A549 (cell line): ENCODE measurements around the gene RALGPS2.

Experiments
- CTCF ChIP-seq: fragments of >200 bp; sonication (Bioruptor Twin); formaldehyde crosslinking; IDR thresholded peaks from 3 replicates; pipeline ENCODE4 v1.5.1; 2016
- JUN ChIP-seq, 2 experiments: fragments of >200 bp; sonication (Bioruptor Twin); formaldehyde crosslinking; IDR thresholded peaks; 2 replicates in 1 of 2; 3 replicates in 1 of 2; pipeline ENCODE4 v1.6.1; 2016 to 2017
- JUNB ChIP-seq: fragments of >200 bp; sonication (Bioruptor Twin); formaldehyde crosslinking; IDR thresholded peaks from 2 replicates; pipeline ENCODE4 v1.6.1; 2016
- KDM1A ChIP-seq: fragments of 200-600 bp; sonication (generic); IDR thresholded peaks from 2 replicates; pipeline ENCODE4 v1.6.1; 2016; ENCODE audit warnings: low read depth, mild to moderate bottlenecking
- POLR2A ChIP-seq: IDR thresholded peaks from 2 replicates; pipeline ENCODE4 v1.6.1; 2012; ENCODE audit warnings: mild to moderate bottlenecking, low read length
- USF2 ChIP-seq: fragments of 450-650 bp; IDR thresholded peaks from 2 replicates; pipeline ENCODE4 v1.6.1; 2014; ENCODE audit warnings: antibody characterized with exemption

GRCh38 chr1:178806665-178807300 lies 81.7 kb downstream of the RALGPS2 start:
- TF ChIP-seq USF2 (no peak), CTCF (no peak), JUN (IDR thresholded peaks at IDR 0.05) (no peak), POLR2A (no peak), KDM1A (no peak), JUNB (no peak)
